A549 (cell line): ENCODE results near the gene FOXN4. TPM values are rescaled to one million over a fixed set of nuclear protein-coding genes. Genes with fewer than 3 reads are reported as not detected.

Source experiments
- ATAC-seq, 2 experiments: fragments of 200-7000 bp in 1 of 2; fragments of >200 bp in 1 of 2; cut with Nextera tagmentation in 1 of 2; cut with Tn5 transposase in 1 of 2; 3 replicates each; pipeline versions ENCODE4 v1.8.0 to v1.9.1; 2018 to 2020; ENCODE audit warnings: mild to moderate bottlenecking in 1 of 2, moderate library complexity in 1 of 2
- CTCF ChIA-PET: fragments of 300-600 bp; sonication (Branson Sonifier 250); formaldehyde crosslinking; extraction: SDS; loops from one replicate; lab custom pipeline; 2021; ENCODE audit warnings: antibody characterized with exemption, inconsistent platforms; lab: Yijun Ruan, JAX
- POLR2A ChIA-PET: fragments of 350-600 bp; formaldehyde crosslinking; extraction: SDS; loops from one replicate; lab custom pipeline; 2021; ENCODE audit warnings: antibody characterized with exemption, inconsistent platforms; lab: Yijun Ruan, JAX
- DNase-seq, 2 experiments: peaks; one replicate each; pipeline versions ENCODE4 v3.0.0 to v3.0.0-alpha.2; 2011 to 2016; ENCODE audit warnings: low read depth in 1 of 2, low spot score in 1 of 2
- FAIRE-seq: peaks from 2 replicates; lab custom pipeline; 2011; peaks lifted over from hg19 to GRCh38; lab: Jason Lieb, UNC
- H3K27ac ChIP-seq, 2 experiments: fragments of >200 bp; sonication (Bioruptor Twin); formaldehyde crosslinking; 3 replicates each; pipeline ENCODE4 v1.5.1; 2016 to 2017
- H3K4me1 ChIP-seq: fragments of >200 bp; sonication (Bioruptor Twin); formaldehyde crosslinking; 3 replicates; pipeline ENCODE4 v1.6.1; 2016
- H3K4me2 ChIP-seq: fragments of >200 bp; sonication (Bioruptor Twin); formaldehyde crosslinking; 3 replicates; pipeline ENCODE4 v1.6.1; 2016
- H3K4me3 ChIP-seq: fragments of >200 bp; sonication (Bioruptor Twin); formaldehyde crosslinking; 3 replicates; pipeline ENCODE4 v1.5.1; 2016
- H3K9me3 ChIP-seq: fragments of >200 bp; sonication (Bioruptor Twin); formaldehyde crosslinking; 3 replicates; pipeline ENCODE4 v1.6.1; 2016
- E2F6 ChIP-seq: IDR thresholded peaks from 2 replicates; pipeline ENCODE4 v1.6.1; 2012; ENCODE audit warnings: low read depth, borderline replicate concordance
- EHMT2 ChIP-seq: fragments of 200-600 bp; sonication (generic); IDR thresholded peaks from 2 replicates; pipeline ENCODE4 v1.6.1; 2016; ENCODE audit warnings: antibody characterized with exemption, low read depth, mild to moderate bottlenecking, moderate library complexity
- EP300 ChIP-seq, 2 experiments: fragments of >200 bp; sonication (Bioruptor Twin); formaldehyde crosslinking; IDR thresholded peaks; 2 replicates in 1 of 2; 3 replicates in 1 of 2; pipeline ENCODE4 v1.6.1; 2016 to 2017
- ESRRA ChIP-seq: fragments of 150-350 bp; IDR thresholded peaks from 2 replicates; pipeline ENCODE4 v1.6.1; 2014; ENCODE audit warnings: mild to moderate bottlenecking, low read length, borderline replicate concordance
- HEYL ChIP-seq: fragments of 250-450 bp; sonication (Bioruptor Pico); IDR thresholded peaks from 2 replicates; pipeline ENCODE4 v1.8.0; 2021; ENCODE audit warnings: mild to moderate bottlenecking, moderate library complexity
- HMGXB4 ChIP-seq: fragments of 250-450 bp; sonication (Bioruptor Pico); IDR thresholded peaks from 2 replicates; pipeline ENCODE4 v1.5.0; 2021; ENCODE audit warnings: mild to moderate bottlenecking, moderate library complexity, borderline replicate concordance
- HOXA7 ChIP-seq: fragments of 250-450 bp; sonication (Bioruptor Pico); IDR thresholded peaks from 2 replicates; pipeline ENCODE4 v1.5.0; 2020; ENCODE audit warnings: mild to moderate bottlenecking, moderate library complexity
- HOXB13 ChIP-seq: fragments of 250-450 bp; sonication (Bioruptor Pico); IDR thresholded peaks from 2 replicates; pipeline ENCODE4 v1.5.0; 2020; ENCODE audit warnings: low read depth, mild to moderate bottlenecking, moderate library complexity
- HOXB5 ChIP-seq: fragments of 250-450 bp; sonication (Bioruptor Pico); IDR thresholded peaks from 2 replicates; pipeline ENCODE4 v1.5.0; 2020; ENCODE audit warnings: mild to moderate bottlenecking, moderate library complexity
- JUN ChIP-seq, 2 experiments: fragments of >200 bp; sonication (Bioruptor Twin); formaldehyde crosslinking; IDR thresholded peaks; 2 replicates in 1 of 2; 3 replicates in 1 of 2; pipeline ENCODE4 v1.6.1; 2016 to 2017
- JUNB ChIP-seq: fragments of >200 bp; sonication (Bioruptor Twin); formaldehyde crosslinking; IDR thresholded peaks from 2 replicates; pipeline ENCODE4 v1.6.1; 2016
- KDM1A ChIP-seq: fragments of 200-600 bp; sonication (generic); IDR thresholded peaks from 2 replicates; pipeline ENCODE4 v1.6.1; 2016; ENCODE audit warnings: low read depth, mild to moderate bottlenecking
- KDM5A ChIP-seq: fragments of 200-600 bp; sonication (generic); IDR thresholded peaks from 2 replicates; pipeline ENCODE4 v1.6.1; 2016; ENCODE audit warnings: antibody characterized with exemption, mild to moderate bottlenecking
- MAX ChIP-seq: IDR thresholded peaks from 2 replicates; pipeline ENCODE4 v1.6.1; 2012
- MAZ ChIP-seq: fragments of 150-350 bp; IDR thresholded peaks from 2 replicates; pipeline ENCODE4 v1.6.1; 2014; ENCODE audit warnings: antibody characterized with exemption, low read depth, low read length, borderline replicate concordance
- MYC ChIP-seq: IDR thresholded peaks from 2 replicates; pipeline ENCODE4 v1.6.1; 2012; ENCODE audit warnings: mild to moderate bottlenecking, inconsistent platforms, low read length, improper control_type of control experiment, borderline replicate concordance
- NFE2L2 ChIP-seq: fragments of 150-350 bp; conservative IDR thresholded peaks from 2 replicates; pipeline ENCODE4 v1.6.1; 2014; ENCODE audit warnings: low read length
- PBX3 ChIP-seq: IDR thresholded peaks from 2 replicates; pipeline ENCODE4 v1.6.1; 2012
- POLR2AphosphoS2 ChIP-seq: conservative IDR thresholded peaks from 2 replicates; pipeline ENCODE4 v1.6.1; 2012; ENCODE audit warnings: low read length, improper control_type of control experiment, inconsistent platforms
- RCOR1 ChIP-seq: fragments of 150-350 bp; IDR thresholded peaks from 2 replicates; pipeline ENCODE4 v1.6.1; 2014; ENCODE audit warnings: antibody characterized with exemption, low read length, low read depth
- REST ChIP-seq: fragments of 200-600 bp; sonication (generic); IDR thresholded peaks from 2 replicates; pipeline ENCODE4 v1.6.1; 2016; ENCODE audit warnings: antibody characterized with exemption, mild to moderate bottlenecking, moderate library complexity
- TFCP2L1 ChIP-seq: fragments of 250-450 bp; sonication (Bioruptor Pico); IDR thresholded peaks from 2 replicates; pipeline ENCODE4 v1.5.0; 2021; ENCODE audit warnings: mild to moderate bottlenecking
- ZSCAN20 ChIP-seq: fragments of 250-450 bp; sonication (Bioruptor Pico); IDR thresholded peaks from 2 replicates; pipeline ENCODE4 v1.8.0; 2022; ENCODE audit warnings: mild to moderate bottlenecking, moderate library complexity
- WGBS: methylation state at CpG from one replicate; pipeline ENCODE4 v1.1.6; 2017; ENCODE audit errors: missing lambda C conversion rate; 5-methylcytosine and 5-hydroxymethylcytosine counted together
- polyA plus RNA-seq, 4 experiments: library from polyadenylated mRNA; depleted of rRNA in 3 of 4; stranded (reverse); fragments of >200 nt; fragmentation: RNase III in 1 of 4; extraction: RNeasy Plus Mini Kit Qiagen cat#74134 plus additional on column Dnase treatment in 1 of 4; gene quantifications; 2 replicates in 3 of 4; 3 replicates in 1 of 4; pipeline ENCODE4 v1.2.3, GENCODE V29; 2011 to 2017
- TF ChIP-seq, protein P1 (sequence below): fragments of 150-350 bp; IDR thresholded peaks from 2 replicates; pipeline ENCODE4 v1.6.1; 2014; ENCODE audit warnings: low read depth, mild to moderate bottlenecking, low read length

The FOXN4 gene
- polyA plus RNA-seq, 2 of the 4 experiments (the other 2 are of a cell fraction): 0.05 TPM; not detected in 1

- Histone ChIP-seq H3K4me3 (no peak overlapping the region), H3K4me2 (no peak overlapping the region), H3K27ac (no peak overlapping the region), H3K4me1 (no peaks in the 10 kb centered on the region), H3K9me3 (no peaks in the 10 kb centered on the region)
- 80% methylated on average over 6 of the region's 6 CpGs for WGBS
- CTCF ChIA-PET: interaction anchor here (0.8 to 1.5 kb wide), 4 partner anchors 10 to 158 kb away, joined by 3 to 5 read pairs (median 4); no protein-coding TSS in a partner anchor
- ATAC-seq: no peak
- no peak for FAIRE-seq
- DNase-seq: no peak
- no peak for TF ChIP-seq PBX3
- no peak for TF ChIP-seq HOXB13 (CRISPR knock-in tag)
- no peak for TF ChIP-seq HOXA7
- TF ChIP-seq JUNB: no peak
- TF ChIP-seq, protein P1, sequence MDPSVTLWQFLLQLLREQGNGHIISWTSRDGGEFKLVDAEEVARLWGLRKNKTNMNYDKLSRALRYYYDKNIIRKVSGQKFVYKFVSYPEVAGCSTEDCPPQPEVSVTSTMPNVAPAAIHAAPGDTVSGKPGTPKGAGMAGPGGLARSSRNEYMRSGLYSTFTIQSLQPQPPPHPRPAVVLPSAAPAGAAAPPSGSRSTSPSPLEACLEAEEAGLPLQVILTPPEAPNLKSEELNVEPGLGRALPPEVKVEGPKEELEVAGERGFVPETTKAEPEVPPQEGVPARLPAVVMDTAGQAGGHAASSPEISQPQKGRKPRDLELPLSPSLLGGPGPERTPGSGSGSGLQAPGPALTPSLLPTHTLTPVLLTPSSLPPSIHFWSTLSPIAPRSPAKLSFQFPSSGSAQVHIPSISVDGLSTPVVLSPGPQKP: no peak
- no peak for TF ChIP-seq HOXB5
- TF ChIP-seq KDM1A: no peak
- TF ChIP-seq NFE2L2: no peak
- no peak for TF ChIP-seq TFCP2L1 (CRISPR knock-in tag)
- no peak for TF ChIP-seq POLR2AphosphoS2
- TF ChIP-seq MAX: no peak
- TF ChIP-seq MAZ: no peak
- POLR2A ChIA-PET: no interaction called here
Observed at GRCh38 chr12:109236257-109236656, 72.8 kb downstream of the FOXN4 start.

GRCh38 chr12:109234012-109234411, 75.1 kb downstream of the FOXN4 start:
- DNase-seq: no peak
- Histone ChIP-seq H3K4me1 (no peaks in the 10 kb centered on the region), H3K4me3 (no peak overlapping the region), H3K4me2 (no peak overlapping the region)
- FAIRE-seq: no peak
- WGBS: 75% methylated on average over 15 of the region's 15 CpGs
- TF ChIP-seq ESRRA (no peak), HEYL (CRISPR knock-in tag) (no peak), HOXB5 (no peak), HOXA7 (no peak), MYC (no peak), REST (no peak), HMGXB4 (CRISPR knock-in tag) (no peak), ZSCAN20 (CRISPR knock-in tag) (no peak), RCOR1 (no peak), HOXB13 (CRISPR knock-in tag) (no peak), KDM5A (no peak), E2F6 (no peak), EHMT2 (no peak), EP300 (IDR thresholded peaks at IDR 0.05) (no peak), JUN (IDR thresholded peaks at IDR 0.05) (no peak)
- TF ChIP-seq, all 56 proteins: peak for 0
- ATAC-seq: no peak
- Histone ChIP-seq H3K9me3 (no peaks in the 10 kb centered on the region), H3K27ac (no peak overlapping the region)
- POLR2A ChIA-PET: no interaction called here
- CTCF ChIA-PET: no interaction called here
